Measurements from ENCODE around the gene SYT6.

SYT6 gene

DNA sequence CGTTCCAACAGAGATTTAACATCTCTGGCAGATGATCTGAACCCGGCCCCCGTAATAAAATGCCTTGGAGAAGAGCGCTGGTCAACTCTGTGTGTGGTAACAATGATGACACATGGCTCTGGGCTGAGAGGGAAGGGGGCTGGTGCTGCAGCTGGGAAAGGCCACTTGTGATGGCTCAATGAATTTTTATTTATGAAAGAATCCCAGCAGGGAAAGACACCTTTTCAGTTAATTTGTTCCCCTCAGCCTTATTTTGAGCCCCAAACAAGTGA lies 59.4 kb downstream of the SYT6 start:
- no peak overlapping the region for H3K4me3 ChIP-seq (ENCODE audit: low read depth, low read length)

DNA sequence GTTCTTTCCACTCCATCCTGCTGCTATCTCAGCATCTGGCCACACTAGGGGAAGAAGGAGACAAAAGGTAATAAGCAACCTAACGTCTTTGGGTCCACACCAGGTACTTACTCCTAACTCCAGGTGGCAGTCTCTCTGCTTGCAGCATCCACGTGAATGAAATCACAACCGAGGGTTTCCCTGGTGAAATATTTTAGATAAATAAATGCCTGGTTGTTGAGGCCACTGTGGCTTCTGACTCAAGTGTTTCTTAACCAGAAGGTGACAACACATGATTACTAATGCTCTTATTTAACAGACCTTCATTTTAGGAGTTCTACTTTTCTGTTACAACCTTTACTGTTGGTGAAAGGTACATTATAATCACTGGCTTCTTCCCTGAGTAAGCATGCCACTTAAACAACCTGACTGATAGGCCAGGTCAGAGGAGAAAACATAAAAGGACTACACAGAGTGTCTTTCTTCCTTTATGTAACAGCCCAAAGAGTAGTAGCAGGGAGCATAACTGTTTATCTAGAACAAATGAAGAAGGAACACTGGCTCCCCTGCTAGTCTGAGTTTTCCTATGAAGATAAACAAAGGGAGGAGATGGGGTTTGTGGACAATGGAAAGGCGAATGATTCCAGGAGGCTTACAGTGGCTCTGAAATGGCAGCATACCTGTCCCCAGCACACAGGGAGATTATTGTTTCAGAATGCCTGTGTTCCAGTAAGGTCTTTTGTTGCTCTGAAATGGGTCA lies 59.9 kb downstream of the SYT6 start:
- H3K4me3 ChIP-seq (ENCODE audit: low read depth, low read length): no peak overlapping the region

DNA sequence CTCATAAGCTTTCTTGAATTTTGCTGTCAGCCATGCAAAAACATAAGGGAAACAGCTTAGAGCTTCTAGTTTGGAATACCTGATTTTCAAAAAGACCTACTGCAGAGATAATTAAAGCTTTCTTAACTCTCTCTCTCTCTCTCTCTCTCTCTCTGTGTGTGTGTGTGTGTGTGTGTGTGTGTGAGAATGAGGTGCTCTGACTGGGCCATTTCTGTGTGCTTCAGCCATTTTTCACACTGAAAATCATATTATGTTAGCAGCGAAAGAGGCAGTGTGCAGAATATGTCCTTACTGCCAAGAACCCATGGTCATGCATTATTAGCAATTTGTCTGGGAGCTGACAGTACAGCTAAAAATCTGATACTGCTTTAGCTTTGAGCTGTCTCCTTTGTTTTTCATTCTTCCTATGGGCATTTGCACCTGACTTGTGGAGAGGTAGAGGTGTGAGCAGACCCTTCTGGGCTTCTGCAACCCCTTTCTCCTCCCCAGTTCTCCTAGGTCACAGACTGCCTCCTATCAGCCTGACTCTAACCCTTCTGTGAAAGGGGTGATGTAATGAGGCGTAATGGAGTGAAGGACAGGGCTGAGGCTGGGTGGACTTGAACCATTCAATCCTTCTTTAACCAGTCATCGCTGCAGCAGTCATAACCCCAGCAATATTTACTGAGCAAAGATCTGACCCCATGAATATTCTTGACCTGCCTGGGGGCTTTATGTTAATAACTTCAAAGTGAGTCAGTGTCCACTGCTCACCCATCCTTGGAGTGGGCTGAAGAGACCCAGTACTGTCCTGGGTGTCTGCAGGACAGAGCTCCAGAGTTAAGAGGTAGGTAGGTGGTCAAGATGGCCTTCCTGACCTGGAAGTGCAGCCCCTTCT lies 61.2 kb downstream of the SYT6 start:
- no peak overlapping the region for H3K4me3 ChIP-seq (ENCODE audit: low read depth, low read length)

DNA sequence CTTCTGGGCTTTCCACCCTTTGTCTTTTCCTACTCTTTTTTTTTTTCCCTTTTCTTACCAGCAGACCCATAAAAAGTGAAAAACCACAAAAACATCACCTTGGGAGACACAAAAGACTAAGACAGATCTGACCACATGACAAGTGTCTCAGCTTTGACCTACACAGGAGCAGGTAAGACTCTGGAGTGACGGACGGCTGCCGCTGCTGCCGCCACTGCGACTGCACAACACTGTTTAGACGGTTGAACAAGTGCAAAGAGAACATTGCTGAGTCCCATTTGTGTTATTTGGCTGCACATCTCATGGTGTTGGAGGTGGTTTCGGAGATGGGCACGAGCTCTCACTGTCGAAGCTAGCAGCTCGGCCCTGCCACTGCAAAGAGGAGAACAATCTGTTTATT lies 62.0 kb downstream of the SYT6 start:
- no peak overlapping the region for H3K4me3 ChIP-seq (ENCODE audit: low read depth, low read length)

DNA sequence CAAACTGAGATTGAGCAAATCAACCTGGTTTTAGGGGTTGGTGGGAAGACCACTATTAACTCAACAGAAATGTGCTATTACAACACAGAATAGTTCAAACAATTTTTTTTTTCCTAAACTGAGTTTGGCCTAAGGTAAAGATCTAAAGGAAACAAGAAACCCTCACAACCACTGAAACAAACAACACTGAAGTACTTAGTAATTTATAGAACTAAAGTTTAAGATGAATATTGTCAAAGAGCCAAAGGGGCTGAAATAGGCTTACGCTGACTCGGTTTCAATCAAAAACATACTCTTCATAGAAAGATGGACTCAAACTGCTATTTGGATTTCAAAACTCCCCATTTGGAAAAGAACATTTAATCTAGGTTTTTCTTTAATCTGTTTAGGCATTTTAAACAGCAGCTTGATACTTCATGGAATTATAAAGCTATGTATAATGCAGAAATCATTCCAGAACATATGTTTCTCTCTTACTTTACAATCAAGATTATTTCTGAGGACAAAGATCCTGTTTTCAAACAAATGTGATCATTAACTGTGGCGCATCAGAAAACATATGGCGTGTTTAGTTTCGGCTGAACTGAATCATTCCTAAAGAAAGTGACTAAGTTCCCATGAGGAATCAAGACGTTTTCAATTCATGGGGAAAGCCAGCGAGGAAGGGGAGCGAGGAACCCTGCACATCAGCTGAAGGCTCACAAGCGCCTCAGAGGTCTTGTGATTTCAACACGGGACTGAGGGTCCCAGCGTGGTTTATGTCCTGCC lies 62.7 kb downstream of the SYT6 start:
- no peak overlapping the region for H3K4me3 ChIP-seq (ENCODE audit: low read depth, low read length)

DNA sequence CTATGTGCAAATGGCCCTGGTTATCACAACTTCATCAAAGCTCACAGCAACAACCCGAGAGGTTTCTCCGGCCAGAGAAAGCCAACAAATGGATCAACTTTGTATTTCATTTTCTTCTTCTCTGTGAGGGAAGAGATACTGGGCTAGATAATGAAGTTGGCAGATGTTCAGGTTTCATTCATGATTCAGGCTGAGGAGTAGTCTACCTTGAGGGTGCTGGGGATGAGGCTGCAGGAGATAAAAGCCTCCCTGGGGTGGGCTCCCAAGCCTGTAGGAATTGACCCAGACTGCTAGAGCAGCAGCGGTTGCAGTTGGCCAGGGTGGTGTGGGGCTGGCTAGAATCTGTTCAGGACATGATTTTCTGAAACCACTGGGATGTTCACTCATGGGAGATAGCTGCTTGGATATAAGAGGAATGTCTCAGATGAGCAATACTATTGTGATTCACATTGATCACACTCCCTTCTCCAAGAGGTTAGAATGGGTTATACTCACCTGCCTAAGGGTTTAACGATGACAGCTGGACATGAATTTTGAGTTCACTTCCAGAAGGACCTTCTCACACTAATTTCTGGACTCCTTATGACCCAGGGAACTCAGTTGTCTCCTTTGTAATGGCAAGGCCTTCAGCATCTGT lies 64.0 kb downstream of the SYT6 start:
- no peak overlapping the region for H3K4me3 ChIP-seq (ENCODE audit: low read depth, low read length)

DNA sequence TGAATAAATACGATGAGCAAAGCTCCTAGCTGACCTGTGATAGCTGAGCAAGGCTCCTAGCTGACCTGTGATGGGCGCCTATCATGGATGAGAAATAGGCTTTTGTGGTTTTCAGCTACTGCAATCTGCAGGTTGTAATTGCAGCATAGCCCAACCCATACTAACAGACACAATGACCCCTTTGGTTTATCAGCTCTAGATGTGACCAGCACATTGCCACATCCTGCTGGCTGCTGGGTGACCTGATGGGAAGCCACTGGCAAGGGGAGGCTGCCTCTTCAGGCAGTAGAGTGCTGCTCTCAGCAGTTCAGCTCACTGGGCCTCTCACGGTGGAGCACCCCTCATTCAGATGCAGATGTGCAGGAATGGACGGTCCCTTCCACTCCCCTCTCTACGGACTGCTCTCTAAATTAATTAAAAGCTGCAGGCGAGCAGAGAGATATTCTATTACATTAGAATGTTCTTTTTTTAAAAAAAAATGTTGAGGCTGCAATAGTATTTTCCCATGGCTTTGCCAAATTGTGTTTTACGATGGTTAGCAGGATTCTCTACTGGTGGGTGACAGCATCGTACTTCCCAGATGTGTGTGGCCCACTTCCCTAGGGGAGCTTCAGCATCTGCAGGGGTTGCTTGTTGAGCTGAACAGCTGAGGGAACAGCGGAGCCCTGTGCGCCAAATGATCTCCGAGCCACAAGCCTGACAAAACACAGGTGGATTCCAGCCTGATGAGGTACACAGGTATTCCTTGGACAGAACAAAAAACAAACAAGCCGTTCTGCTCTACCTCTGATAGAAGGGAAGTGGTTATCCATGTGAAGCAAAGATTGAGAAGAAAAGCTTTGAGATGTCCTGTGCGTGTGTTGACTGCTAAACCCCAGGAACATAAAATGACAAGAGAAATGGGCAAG lies 65.0 kb downstream of the SYT6 start:
- no peak overlapping the region for H3K4me3 ChIP-seq (ENCODE audit: low read depth, low read length)

DNA sequence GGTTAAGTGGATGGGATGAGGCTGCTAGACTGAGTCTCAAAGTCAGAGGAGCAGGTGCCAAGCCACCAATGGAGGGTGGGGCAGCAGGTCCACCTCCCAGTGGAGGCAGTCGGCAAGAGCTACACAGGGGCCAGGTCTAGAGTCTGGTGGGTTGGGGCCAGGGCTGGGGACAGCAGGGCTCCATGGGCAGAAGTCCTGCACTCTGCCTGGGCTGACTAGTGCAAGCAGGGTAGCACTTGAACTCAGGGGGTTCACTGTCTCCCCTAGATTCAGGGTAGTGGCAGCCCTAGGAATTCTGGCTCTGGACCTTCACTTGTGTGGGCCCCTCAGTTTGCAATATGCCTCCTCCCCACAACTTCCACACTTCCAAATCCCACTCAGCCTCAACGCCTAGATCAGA lies 66.2 kb downstream of the SYT6 start:
- H3K4me3 ChIP-seq (ENCODE audit: low read depth, low read length): no peak overlapping the region

DNA sequence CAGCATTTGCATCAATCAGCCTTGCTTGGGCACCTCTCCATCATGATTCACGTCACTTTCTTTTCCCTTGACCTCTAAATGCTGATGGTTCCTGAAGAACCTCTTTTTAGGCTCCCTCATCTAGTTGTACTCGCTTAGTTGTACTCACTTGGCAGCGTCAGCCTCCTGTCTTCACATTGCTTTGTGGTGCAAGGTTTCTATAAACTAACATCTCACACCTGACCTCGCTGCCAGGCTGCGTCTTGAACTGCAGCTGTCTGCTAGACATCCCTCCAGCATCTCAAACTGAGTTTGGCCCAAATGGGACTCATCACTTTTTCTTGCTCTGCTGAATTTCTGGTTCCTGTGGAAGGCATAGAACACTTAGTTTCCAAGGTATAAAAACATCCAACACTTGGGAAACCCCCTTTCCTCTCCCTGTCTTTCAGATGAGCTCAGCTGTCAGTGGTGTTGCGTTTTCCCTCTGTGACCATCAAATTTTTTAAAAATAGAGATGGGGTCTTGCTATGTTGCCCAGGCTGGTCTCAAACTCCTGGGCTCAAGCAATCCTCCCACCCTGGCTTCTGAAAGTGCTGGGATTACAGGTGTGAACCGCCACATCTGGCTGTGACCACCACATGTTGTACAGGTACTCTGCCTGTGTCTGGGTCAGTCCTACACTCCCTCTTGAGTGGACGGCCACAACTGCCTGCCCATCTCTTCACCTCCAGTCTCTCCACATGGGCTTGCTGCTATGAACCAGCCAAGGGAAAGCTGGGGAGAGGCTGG lies 66.9 kb downstream of the SYT6 start:
- H3K4me3 ChIP-seq (ENCODE audit: low read depth, low read length): no peak overlapping the region

DNA sequence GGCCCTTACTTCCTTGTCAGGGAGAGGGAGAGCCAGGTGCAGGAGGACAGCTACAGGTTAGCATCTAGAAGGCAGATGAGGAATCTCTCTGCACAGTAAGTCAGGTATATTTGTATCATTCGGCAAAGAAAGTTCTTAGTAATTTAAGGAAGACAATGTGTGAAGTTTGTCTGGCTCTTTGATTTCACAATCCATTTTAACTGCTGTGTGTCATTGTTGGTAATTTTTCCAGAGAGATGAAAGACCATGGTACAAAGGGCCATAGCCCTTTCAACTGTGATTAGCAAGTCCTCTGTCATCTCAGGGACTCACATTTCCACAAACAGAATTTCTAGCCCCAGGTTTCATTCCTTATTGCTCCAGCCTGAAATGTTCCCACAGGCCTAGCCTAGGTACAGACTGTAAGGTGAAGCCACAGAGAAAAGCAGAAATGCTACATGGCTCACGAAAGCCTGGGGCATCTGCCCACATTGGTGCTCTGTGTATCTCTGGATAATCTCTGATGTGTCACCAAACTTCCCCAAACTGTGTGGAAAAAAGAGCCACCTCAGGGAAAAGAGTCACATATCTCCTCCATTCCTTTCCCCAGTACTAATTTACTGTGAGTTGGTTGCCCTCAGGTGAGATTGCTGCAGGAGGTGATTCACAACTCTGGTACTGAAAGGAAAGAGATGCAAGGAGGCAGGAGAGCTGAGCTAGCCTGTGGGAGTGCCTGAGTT lies 70.6 kb downstream of the SYT6 start:
- H3K4me3 ChIP-seq (ENCODE audit: low read depth, low read length): no peak overlapping the region

DNA sequence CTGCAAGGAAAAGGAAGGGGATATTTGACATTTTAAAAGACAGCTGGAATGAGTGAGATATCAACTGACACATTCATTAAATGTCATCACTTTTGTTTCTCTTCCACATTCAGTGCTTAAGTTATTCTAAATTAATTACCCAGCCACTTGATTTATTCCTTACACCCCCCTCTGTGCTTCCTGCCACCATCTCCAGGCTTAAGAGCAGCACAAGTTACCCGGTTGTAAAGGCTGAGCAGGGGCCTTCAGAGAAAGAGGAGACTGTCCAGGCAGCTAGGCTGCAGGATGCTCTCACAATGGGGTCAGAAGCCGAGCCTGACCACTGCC lies 71.4 kb downstream of the SYT6 start:
- H3K4me3 ChIP-seq (ENCODE audit: low read depth, low read length): no peak overlapping the region

DNA sequence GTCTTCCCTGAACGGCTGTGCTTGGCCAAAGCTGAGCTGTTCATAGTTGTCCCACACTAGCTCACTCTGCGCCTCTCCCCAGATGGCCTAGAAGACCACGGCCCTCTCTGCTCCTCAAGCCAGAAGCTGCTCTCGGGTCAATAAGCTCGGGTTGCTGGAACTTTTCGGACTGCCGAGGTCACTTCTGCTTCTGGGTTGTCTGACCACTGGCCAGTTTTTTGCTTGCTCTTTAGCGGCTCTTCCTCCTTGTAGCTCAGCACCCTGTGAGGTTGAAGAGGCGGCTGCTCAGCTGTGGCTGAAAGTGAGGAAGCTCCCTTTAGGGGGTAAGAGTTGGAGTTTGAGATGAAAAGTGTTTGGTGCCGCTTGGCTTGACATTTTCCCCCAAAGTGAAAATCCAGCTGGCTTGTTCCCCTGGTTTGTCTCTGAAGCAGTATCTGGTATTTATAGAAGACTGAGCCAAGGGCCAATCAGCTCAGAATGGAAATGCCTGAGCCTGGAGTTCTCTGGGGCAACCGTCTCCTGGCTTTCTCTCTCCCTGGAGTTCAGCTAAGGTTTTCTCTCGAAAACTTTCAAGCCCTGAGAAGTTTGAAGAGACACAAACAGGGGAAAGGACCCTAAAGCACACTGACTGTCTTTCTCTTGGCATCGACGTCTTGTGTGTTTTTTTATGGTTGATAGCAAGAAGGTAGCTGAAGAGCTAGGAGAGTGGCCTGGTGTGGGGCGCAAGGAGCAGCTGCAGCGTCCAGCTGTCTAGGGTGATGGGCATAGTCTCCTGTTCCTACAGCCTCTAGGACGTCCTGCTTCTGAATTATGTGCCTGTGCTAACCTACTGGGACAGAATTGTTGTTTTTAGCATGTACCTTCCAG lies 72.0 kb downstream of the SYT6 start:
- H3K4me3 ChIP-seq (ENCODE audit: low read depth, low read length): no peak overlapping the region

DNA sequence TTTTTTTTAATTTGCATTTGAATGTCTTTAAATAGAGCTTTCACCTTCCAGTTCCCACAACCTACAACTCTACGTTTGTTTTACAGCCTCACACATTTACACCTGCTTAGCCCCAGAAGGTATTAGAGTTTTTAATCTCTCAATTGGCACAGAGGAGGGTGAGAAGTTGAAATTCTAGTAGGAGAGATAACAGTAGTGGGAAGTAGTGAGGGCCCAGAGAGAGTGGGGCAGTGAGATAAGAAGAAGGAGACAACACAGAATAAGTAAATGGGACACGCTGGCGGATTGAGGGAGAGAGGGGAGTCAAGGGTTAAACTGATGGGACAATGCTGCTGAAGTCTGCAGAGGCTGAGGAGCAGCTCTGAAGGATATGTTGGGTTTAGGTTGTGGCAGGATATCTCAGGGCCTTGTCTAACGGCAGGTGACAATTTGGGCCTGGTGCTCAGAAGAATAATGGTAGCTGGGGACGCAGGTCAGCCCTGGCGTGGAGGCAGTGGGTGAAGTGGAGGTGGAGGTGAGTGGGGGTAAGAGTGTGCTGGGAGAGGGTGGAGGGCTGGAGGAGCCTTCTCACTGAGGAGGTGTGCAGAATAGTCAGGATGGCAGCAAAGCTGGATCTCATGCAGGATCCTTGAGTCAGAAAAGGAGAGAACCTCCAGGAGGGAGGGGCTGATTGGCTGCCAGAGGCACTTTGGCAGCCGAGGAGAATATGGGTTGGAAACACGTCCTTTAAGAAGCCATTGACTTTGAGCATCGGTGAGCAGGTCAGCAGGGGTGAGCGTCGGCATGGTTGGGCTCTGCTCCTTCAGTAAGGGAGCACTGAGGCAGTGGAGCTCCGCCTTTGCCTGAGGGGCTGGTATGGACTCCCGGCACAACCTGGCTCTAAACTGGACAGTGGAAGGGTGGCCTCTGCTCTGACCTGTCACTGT lies 72.9 kb downstream of the SYT6 start:
- H3K4me3 ChIP-seq (ENCODE audit: low read depth, low read length): no peak overlapping the region

DNA sequence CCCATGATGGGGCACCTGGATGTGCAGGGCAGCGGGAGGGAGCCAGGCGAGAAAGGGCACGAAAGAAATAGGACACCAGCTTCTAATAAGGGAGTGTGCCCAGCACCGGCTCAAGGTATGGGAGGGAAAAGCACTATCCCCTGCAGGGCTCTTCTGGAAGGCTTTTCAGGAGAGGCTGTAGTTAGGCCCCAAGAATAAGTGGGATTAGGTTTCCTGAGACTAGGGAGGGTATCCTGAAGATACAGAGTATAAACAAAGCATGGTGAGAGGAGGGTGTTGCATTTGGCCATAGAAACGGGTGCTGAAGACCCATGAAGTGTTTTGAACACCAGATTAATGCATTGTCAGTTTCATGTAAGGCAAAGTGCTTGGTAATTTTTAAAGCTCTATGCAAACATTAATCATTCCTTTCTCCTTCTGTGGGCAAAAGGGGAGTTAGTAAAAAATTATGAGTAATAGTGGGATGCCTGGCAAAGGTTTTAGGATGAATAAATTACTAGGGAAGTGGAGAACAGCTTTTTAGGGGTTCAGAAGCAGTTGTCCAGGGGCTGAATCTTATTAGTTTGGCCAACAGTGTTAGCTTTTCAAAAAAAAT lies 74.0 kb downstream of the SYT6 start:
- no peak overlapping the region for H3K4me3 ChIP-seq (ENCODE audit: low read depth, low read length)

DNA sequence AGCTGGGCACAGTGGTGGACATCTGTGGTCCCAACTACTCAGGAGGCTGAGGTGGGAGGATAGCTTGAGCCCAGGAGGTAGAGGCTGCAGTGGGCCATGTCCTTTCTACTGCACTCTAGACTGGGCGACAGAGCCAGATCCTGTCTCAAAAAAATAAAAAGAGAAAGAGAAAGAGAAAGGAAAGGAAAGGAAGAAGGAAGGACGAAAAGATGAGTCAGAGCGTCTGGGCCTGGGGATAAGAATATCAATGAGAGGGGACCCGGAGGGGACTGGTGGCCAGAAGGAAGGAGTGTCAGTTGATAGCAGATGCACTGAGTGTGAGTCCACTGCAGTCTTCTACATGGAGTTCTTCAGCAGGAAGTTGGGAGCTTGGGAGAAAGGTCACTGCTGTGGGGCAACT lies 75.6 kb downstream of the SYT6 start:
- H3K4me3 ChIP-seq (ENCODE audit: low read depth, low read length): no peak overlapping the region

DNA sequence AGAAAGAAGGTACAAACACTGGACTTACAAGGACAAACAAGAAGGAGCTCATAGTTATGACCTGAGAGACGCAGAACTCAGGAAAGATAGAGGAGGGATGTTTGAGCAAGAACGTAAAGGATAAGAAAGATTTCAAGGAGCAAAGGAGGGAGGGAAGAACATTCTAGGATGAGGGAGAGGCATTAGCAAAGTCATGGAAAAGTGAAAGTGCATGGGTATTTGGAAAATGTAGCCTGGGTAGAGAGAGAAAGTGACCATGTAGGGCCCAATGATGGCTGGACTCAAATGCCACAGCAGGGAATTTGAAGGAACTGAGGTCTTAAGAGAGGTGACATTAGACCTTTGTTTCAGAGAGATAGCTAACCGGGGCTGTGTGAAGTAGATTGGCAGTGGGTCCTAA lies 76.5 kb downstream of the SYT6 start:
- no peak overlapping the region for H3K4me3 ChIP-seq (ENCODE audit: low read depth, low read length)

DNA sequence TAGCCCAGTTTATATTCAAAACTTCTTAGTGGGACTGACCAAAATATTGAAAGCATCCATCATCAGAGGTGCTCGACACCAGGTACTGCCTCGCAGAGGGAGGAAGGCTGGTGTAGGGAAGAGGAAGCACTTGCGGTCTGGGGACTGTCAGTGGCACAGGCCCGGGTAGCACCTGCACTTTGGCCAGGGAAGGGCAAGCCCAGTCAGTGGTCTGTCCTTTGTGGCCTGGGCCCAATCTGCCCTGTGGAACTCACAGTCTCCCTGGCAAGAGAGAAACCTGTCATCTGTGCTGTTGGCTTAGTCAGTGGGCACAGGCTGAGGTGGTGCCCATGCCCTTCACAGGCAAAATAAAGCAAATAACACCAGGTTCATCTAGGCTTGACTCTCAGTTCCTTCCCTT lies 77.4 kb downstream of the SYT6 start:
- no peak overlapping the region for H3K4me3 ChIP-seq (ENCODE audit: low read depth, low read length)

Data from iPS-11a (cell line).